ENCODE results near the gene RBM15.

RBM15 gene

GRCh38 chr1:110312188-110313121 is 26.7 kb upstream of the RBM15 start:
- H3K36me3 ChIP-seq (ENCODE audit: insufficient read depth, low read length), result no peaks in the 10 kb centered on the region
- H3K9ac ChIP-seq (ENCODE audit: insufficient read length), result no peak overlapping the region
- no peak for DNase-seq (ENCODE audit: low read depth, low spot score)
- no peak overlapping the region for H3K27ac ChIP-seq
- H3K4me3 ChIP-seq, result no peak overlapping the region
- TF ChIP-seq POLR2AphosphoS5 (IDR thresholded peaks at IDR 0.05; ENCODE audit: borderline replicate concordance, low read depth, low read length), result no peak
- TF ChIP-seq FOXP2 (optimal IDR thresholded peaks at IDR 0.05; ENCODE audit: control extremely low read depth, extremely low read length, insufficient read depth), result no peak
- no peak for TF ChIP-seq EZH2 (IDR thresholded peaks at IDR 0.05)
- no peaks in the 10 kb centered on the region for H3K9me3 ChIP-seq (ENCODE audit: low read depth, low read length)

- Histone ChIP-seq H3K9me3 (ENCODE audit: low read depth, low read length) (no peaks in the 10 kb centered on the region), H3K27ac (no peak overlapping the region), H3K36me3 (ENCODE audit: insufficient read depth, low read length) (no peaks in the 10 kb centered on the region), H3K9ac (ENCODE audit: insufficient read length) (no peak overlapping the region), H3K4me3 (no peak overlapping the region)
- TF ChIP-seq FOXP2 (optimal IDR thresholded peaks at IDR 0.05; ENCODE audit: control extremely low read depth, extremely low read length, insufficient read depth) (no peak), EZH2 (IDR thresholded peaks at IDR 0.05) (no peak), POLR2AphosphoS5 (IDR thresholded peaks at IDR 0.05; ENCODE audit: borderline replicate concordance, low read depth, low read length) (no peak)
- DNase-seq (ENCODE audit: low read depth, low spot score), result no peak
Measured at GRCh38 chr1:110316735-110317134, 22.4 kb upstream of the RBM15 start.

- Histone ChIP-seq H3K9me3 (ENCODE audit: low read depth, low read length) (no peaks in the 10 kb centered on the region), H3K9ac (ENCODE audit: insufficient read length) (no peak overlapping the region), H3K4me3 (no peak overlapping the region), H3K36me3 (ENCODE audit: insufficient read depth, low read length) (no peaks in the 10 kb centered on the region), H3K27ac (no peak overlapping the region)
- DNase-seq (ENCODE audit: low read depth, low spot score), result no peak
- TF ChIP-seq FOXP2 (optimal IDR thresholded peaks at IDR 0.05; ENCODE audit: control extremely low read depth, extremely low read length, insufficient read depth) (no peak), POLR2AphosphoS5 (IDR thresholded peaks at IDR 0.05; ENCODE audit: borderline replicate concordance, low read depth, low read length) (no peak), EZH2 (IDR thresholded peaks at IDR 0.05) (no peak)
Measured at GRCh38 chr1:110318046-110318445, 21.1 kb upstream of the RBM15 start.

GRCh38 chr1:110319332-110320167 is 19.6 kb upstream of the RBM15 start:
- H3K9ac ChIP-seq (ENCODE audit: insufficient read length), result no peak overlapping the region
- no peak for DNase-seq (ENCODE audit: low read depth, low spot score)
- no peaks in the 10 kb centered on the region for H3K36me3 ChIP-seq (ENCODE audit: insufficient read depth, low read length)
- TF ChIP-seq POLR2AphosphoS5 (IDR thresholded peaks at IDR 0.05; ENCODE audit: borderline replicate concordance, low read depth, low read length) (no peak), FOXP2 (optimal IDR thresholded peaks at IDR 0.05; ENCODE audit: control extremely low read depth, extremely low read length, insufficient read depth) (no peak), EZH2 (IDR thresholded peaks at IDR 0.05) (no peak)
- no peak overlapping the region for H3K4me3 ChIP-seq
- no peak overlapping the region for H3K27ac ChIP-seq
- no peaks in the 10 kb centered on the region for H3K9me3 ChIP-seq (ENCODE audit: low read depth, low read length)

GRCh38 chr1:110320168-110320518 is 19.0 kb upstream of the RBM15 start:
- H3K9ac ChIP-seq (ENCODE audit: insufficient read length), result no peak overlapping the region
- no peak for TF ChIP-seq EZH2 (IDR thresholded peaks at IDR 0.05)
- TF ChIP-seq FOXP2 (optimal IDR thresholded peaks at IDR 0.05; ENCODE audit: control extremely low read depth, extremely low read length, insufficient read depth), result no peak
- no peak for TF ChIP-seq POLR2AphosphoS5 (IDR thresholded peaks at IDR 0.05; ENCODE audit: borderline replicate concordance, low read depth, low read length)
- no peak overlapping the region for H3K4me3 ChIP-seq
- no peaks in the 10 kb centered on the region for H3K9me3 ChIP-seq (ENCODE audit: low read depth, low read length)
- no peaks in the 10 kb centered on the region for H3K36me3 ChIP-seq (ENCODE audit: insufficient read depth, low read length)
- DNase-seq (ENCODE audit: low read depth, low spot score), result no peak
- H3K27ac ChIP-seq, result no peak overlapping the region

GRCh38 chr1:110321045-110321444 is 18.1 kb upstream of the RBM15 start:
- TF ChIP-seq FOXP2 (optimal IDR thresholded peaks at IDR 0.05; ENCODE audit: control extremely low read depth, extremely low read length, insufficient read depth), result no peak
- TF ChIP-seq EZH2 (IDR thresholded peaks at IDR 0.05), result no peak
- no peak for TF ChIP-seq POLR2AphosphoS5 (IDR thresholded peaks at IDR 0.05; ENCODE audit: borderline replicate concordance, low read depth, low read length)
- DNase-seq (ENCODE audit: low read depth, low spot score), result no peak
- Histone ChIP-seq H3K4me3 (no peak overlapping the region), H3K36me3 (ENCODE audit: insufficient read depth, low read length) (no peaks in the 10 kb centered on the region), H3K9ac (ENCODE audit: insufficient read length) (no peak overlapping the region), H3K9me3 (ENCODE audit: low read depth, low read length) (no peaks in the 10 kb centered on the region), H3K27ac (no peak overlapping the region)

- H3K27ac ChIP-seq, result no peak overlapping the region
- TF ChIP-seq POLR2AphosphoS5 (IDR thresholded peaks at IDR 0.05; ENCODE audit: borderline replicate concordance, low read depth, low read length) (no peak), FOXP2 (optimal IDR thresholded peaks at IDR 0.05; ENCODE audit: control extremely low read depth, extremely low read length, insufficient read depth) (no peak), EZH2 (IDR thresholded peaks at IDR 0.05) (no peak)
- H3K9me3 ChIP-seq (ENCODE audit: low read depth, low read length), result no peaks in the 10 kb centered on the region
- DNase-seq (ENCODE audit: low read depth, low spot score), result no peak
- no peaks in the 10 kb centered on the region for H3K36me3 ChIP-seq (ENCODE audit: insufficient read depth, low read length)
- no peak overlapping the region for H3K4me3 ChIP-seq
- no peak overlapping the region for H3K9ac ChIP-seq (ENCODE audit: insufficient read length)
Measured at GRCh38 chr1:110321846-110322245, 17.3 kb upstream of the RBM15 start.

- no peak for TF ChIP-seq FOXP2 (optimal IDR thresholded peaks at IDR 0.05; ENCODE audit: control extremely low read depth, extremely low read length, insufficient read depth)
- no peak for TF ChIP-seq EZH2 (IDR thresholded peaks at IDR 0.05)
- TF ChIP-seq POLR2AphosphoS5 (IDR thresholded peaks at IDR 0.05; ENCODE audit: borderline replicate concordance, low read depth, low read length), result no peak
- no peak overlapping the region for H3K4me3 ChIP-seq
- DNase-seq (ENCODE audit: low read depth, low spot score), result no peak
- H3K36me3 ChIP-seq (ENCODE audit: insufficient read depth, low read length), result no peaks in the 10 kb centered on the region
- H3K27ac ChIP-seq, result no peak overlapping the region
- no peak overlapping the region for H3K9ac ChIP-seq (ENCODE audit: insufficient read length)
- H3K9me3 ChIP-seq (ENCODE audit: low read depth, low read length), result no peaks in the 10 kb centered on the region
Measured at GRCh38 chr1:110324667-110325066, 14.5 kb upstream of the RBM15 start.
